ENCODE measurements around the gene CACNA2D2.
"Not testable (repeated sequence)": the region's sequence is repeated elsewhere in the genome, so short reads cannot be mapped to it uniquely, and the experiment has no call there.

Gene CACNA2D2

DNA sequence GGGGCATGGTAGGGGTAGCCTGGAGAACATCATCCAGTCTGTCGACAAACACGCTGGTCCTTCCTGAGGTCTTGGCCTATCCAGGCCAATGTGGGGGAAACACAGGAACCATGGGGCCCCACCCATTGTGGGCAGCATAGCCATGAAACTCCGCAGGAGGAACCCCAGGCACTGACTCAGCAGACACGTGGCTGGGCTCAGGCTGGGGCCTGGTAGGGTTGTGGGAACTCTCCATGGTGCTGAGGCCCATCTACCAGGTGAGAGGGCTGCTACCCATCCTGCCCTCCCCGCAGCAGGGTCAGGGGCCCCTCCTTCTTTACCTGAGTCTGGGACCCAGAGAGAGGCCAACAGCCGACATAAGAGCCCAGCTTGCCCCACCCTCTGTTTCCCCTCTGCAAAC is 22.6 kb upstream of the CACNA2D2 start:
- peak; percentile 21 to 26 for DNase-seq

DNA sequence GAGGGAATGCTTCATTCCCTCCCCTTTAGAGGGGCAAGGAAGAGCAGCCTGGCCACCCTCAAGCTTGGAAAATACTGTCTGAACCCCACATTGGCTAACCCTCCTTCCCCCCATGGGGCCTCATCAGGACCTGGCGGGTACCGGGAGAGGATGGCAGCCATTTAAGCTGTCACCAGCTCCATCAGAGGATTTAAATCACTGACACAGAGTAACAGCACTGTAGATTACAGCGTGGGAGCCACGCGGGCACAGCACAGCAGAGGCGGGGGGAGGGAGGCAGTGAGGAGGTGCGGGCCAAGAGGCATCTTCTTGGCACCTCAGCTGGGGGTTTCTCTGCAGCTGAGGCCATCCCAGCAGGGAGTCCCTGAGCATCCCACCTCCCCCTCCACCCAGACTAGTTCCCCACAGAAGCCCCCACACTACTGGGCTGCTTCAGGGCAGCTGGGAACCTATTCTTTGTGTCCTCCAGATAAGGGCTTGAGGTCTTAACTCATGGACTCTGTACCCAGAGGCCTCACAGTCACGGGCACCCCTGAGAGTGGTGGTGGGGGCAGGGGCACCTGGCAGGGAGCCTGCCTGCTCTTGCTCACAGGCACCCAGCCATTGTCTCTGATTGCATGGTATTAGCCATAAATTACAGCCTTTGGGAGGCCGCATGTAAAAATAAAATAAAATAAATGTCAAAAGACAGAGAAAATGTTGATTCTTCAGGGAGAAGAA is 21.9 kb upstream of the CACNA2D2 start:
- DNase-seq: no peak

DNA sequence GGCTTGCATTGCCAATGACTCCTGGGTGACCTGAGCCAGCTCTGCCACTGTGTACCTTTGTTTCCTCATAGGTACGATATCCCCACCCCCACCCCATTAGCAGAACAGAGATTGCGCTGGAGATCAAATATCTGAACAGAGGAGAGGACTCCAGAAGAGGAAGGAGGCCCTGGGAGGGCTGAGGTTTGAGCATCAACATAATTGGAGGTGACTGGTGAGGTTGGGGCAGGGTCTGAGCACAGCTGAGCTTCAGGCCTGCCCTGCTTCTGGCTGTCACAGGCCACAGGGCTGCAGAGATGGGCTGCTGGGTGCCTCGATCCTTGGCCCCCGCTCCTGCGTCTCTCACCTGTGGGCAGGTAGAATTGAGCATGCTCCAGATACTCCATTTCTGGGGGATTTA is 21.3 kb upstream of the CACNA2D2 start:
- DNase-seq: no peak

DNA sequence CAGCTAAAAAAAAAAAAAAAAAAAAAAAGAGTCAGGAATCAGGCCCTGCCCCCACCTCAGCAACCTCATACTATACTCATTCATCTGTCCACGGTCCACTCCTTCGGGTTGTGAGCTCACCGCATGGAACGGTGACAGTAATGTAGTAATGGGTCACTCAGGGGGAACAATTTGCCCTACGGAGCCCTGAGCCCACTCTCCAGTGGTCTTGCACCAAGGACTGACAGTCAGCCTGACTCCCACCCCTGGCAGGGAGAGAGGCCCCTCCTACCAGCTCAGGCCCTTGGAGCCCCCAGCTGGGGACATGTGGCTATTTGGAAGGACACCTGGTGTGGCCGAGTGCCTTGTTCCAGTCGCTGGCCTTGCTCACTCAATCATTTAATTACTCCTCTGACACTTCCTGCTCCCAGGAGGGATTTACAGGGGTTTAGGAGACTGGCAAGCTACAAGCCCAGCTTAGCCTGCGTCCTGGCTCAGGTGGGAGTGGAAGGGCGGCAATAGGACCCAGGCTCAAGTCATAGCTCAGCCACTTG is 19.9 kb upstream of the CACNA2D2 start:
- DNase-seq: no peak

DNA sequence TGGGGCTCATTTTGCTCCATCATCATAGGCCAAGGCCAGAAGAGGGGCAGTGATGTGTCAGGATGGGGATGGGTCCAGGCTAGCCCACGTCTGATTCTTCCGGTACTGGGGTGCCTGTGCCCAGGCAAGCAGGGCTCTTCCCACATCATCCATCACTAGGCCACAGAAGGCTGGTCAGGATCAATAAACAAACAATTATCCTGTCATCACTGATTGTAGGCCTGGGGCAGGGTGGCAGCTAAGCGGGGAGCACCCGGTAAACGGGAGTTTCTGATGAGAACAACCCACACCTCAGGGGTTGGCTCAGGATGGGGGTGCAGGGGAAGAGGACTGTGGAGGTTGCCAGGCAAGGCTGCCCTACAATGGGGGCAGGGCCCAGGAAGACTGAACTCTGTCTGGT is 18.1 kb upstream of the CACNA2D2 start:
- no peak for DNase-seq

DNA sequence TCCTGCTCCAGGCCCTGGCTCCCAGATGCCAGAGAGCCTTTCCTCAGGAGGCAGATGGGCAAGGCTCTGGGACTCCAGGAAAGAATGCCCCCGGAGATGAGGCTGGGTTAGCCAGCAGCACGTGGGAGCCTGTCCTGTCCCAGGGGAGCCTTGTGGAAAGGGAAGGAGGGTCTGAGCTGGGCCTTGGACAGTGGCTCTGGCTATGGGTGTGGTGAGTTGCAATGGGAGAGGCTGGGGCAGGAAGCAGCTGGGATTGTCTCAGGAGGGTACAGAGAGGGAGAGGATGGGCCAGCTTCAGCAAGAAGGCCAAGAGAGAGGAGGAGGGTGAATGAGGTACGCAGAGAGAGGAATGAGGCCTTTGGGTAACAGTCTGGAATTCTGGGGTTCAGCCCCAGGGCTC is 17.4 kb upstream of the CACNA2D2 start:
- DNase-seq: no peak

DNA sequence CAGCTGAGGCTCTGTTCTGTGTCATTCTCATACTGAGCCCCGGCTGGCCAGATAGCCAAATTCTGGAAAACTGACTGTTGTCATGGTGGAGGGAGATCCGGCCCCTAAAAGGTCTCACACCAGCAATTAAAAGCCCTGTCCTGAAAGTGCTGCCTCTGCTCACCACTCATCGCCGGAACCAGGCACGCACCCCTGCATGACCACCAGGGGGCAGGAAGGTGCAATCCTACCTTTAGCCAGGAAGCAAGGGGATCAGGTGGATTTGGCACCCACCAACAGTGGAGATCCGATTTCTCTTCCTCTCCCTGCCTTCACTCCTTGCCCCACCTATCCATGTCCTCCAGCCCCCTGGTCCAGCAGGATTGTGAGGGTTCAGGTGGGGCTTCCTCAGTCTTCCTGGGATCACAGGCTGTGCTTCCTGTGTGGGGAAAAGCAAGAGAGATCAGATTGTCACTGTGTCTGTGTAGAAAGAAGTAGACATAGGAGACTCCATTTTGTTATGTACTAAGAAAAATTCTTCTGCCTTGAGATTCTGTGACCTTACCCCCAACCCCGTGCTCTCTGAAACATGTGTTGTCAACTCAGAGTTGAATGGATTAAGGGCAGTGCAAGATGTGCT is 16.1 kb upstream of the CACNA2D2 start:
- DNase-seq: peak; percentile 65 to 75

DNA sequence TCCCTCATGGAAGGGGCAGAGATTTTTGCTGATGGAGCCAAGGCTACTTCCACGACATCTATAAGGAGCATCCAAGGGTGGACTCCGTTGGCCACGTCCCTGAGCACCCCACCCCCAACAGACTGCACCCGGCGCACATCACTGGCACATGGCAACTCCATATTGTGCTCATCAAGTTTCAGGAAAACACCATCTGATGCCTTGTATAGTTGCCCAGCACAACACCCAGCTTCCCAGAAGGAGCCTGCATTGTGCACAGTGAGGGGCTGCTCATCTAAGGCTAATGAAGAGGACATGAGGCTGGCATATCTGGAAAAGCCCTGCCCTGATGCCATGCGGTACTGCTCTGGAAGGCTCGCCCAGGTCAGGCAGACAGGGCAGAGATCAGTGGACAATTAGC is 15.0 kb upstream of the CACNA2D2 start:
- no peak for DNase-seq

DNA sequence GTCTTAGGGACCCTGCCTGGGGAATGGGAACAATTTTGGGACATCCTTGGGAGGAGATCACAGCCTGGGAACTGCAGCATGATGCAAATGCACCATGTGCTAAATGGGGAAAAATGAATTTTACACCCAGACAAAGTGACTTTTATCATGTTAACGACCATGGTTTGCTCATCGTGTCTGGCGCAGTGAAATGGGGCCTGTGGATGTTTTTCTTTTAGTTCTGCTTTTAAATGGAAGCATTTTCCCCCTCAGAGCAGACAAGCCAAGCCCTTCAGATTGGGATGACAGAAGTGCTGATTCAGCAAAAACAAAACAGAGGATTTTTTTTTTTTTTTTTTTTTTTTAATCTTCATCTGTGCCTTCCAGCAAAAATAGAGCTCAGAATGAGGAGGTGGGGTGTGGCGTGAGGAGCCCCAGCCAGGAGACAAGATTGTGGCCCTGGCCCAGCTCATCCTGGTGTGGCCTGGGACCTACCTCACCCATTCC is 14.3 kb upstream of the CACNA2D2 start:
- no peak for DNase-seq

DNA sequence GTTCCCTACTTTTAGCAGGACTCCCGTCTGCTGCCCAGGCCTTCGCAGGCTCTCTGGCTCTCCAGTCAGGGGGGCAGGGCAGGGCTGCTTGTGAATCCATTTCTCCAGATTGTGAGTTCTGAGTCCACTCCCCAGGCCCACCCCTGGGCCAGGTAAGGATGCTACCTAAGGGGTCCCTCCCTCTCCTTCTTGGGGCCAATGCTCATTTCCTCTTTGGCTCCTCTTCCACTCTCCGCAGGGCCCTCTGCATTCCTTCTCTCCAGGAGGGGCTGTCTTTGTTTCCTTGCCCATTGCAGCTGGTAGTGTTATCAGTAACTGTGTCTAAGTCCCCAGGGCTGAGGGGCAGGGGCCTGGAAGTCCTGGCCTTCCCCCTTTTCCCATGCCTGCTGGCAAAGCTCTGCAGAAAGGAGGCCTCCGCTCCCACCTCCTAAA is 13.0 kb upstream of the CACNA2D2 start:
- DNase-seq: no peak

DNA sequence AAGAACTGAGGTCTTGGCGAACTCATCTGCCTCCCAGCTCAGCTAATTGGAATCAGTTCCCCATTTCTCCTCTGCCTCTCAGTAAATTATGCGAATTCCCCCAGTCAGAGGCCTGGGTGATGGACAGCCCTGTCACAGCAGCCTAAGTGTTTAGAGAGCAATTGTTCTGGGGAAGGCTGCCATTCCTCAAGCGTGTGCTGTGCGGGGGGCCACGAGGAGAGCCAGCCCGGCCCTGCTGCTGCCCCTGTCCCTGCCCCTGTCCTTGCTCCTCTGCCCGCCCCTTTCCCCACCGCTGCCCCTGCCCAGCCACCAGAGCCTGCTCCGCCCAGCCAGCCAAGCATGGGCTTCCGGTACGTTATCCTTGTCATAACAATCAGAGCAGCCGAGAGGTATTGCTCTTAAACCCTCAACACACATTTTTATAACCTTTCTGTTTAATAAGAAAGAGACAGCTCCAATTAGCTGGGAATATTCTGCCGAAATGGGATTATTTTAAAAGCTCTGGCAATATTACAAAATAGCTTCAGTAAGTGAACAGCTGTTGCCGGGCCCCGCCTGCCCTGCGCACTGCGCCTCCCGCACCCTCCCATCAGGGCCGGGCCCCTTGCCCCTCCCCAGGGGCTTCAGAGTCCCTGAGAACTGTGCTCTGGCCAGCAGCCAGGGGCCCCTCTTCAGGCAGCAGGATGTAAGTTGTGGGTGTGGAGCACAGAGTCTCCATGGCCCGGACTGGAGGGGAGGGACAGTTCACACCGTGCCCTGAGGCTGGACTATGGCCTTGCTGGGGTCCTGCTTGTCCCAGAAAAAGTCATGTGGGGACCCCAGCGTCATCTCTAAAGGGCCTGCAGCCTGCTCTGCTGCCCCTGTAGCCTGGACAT is 12.4 kb upstream of the CACNA2D2 start:
- no peak for DNase-seq

DNA sequence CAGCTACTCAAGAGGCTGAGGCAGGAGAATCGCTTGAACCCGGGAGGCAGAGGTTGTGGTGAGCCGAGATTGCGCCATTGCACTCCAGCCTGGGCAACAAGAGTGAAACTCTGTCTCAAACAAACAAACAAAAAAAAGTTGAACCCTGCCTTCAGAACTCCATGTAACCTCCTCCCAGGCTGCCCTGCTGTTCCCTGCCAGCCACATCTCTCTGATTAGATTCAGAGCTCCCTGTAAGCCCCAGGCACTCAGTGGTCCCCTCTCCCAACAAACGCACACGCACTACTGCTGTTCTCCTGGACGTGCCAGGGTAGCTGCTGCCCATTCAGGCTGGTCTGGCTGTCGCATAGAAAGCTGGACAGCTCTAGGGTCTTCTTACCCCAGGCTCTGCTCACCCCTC is 9.5 kb upstream of the CACNA2D2 start:
- DNase-seq: not testable (repeated sequence)

DNA sequence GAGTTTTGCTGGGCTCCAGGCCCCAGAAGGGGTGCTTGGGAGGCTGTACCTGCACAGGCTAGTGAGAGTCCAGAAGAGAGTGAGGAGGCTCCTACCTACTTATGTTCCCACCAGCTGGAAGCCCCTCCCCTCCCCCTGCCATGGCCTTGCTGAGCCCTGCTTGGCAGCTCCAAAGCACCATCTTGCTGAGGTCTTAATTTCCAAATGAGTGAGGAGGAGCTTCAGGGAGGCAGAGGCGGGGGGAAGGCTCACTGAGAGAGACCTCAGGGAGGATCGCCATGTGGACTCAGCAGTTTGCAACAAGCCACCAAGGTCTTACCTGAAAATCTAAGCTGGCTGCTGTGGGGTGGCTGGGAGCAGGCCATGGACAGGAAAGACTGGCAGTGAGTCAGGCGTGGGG is 8.7 kb upstream of the CACNA2D2 start:
- no peak for DNase-seq

DNA sequence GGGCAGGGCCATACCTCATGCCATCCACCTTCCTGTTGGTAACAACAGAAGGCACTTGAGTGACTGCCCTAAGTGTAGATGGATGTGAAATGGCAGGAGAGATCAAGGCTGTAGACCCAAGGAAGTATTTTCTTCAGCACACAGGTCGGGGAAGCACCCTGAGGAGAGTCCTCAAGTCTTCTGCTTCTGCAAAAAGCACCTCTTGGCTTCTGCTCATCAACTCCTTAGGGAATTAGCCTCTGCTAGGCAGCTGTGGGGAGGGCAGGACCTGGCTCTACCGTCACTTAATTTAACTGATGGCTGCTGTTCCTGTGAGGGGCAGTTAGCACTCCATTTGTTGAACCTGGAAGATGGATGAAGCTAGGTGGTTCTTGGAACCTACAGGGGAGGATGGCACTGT is 6.9 kb upstream of the CACNA2D2 start:
- no peak for DNase-seq

DNA sequence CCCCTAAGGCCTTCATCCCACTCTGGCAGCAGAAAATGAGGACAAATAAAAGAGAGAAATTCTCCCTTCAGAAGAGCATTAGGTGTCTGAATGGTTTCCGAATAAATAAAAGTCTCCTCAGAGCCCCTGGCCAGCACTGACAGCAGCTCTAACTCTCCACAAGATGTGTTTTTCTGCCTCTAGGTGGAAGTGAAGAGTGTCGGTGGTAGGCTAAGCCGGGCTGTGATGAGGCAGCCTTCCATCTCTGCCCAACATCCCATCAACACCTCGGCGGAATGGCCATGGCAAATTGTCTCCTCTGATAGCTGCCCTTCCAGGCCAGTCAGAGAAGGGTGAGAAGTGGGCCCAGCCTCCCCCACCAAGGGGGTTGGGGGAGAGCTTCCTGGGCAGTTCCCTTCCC is 6.3 kb upstream of the CACNA2D2 start:
- DNase-seq: no peak

DNA sequence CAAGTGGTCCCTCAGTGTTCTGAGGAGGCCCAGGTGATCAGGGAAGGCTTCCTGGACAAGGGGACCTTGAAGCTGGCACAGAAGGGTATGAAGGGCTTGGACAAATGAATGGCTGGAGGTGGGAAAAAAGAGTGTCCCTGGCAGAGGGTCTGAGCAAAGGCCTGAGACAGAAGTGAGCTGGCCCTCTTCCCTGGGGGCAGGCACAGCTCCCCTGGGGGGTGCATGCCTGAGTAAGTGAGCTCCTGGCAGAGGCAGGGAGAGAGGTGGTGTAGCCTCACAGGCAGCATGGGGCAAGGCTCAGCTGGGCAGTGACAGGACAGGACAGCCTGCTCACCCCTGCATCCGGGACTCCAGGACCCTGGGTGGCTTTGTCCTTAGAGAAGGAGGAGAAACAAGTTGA is 5.4 kb upstream of the CACNA2D2 start:
- DNase-seq: no peak

DNA sequence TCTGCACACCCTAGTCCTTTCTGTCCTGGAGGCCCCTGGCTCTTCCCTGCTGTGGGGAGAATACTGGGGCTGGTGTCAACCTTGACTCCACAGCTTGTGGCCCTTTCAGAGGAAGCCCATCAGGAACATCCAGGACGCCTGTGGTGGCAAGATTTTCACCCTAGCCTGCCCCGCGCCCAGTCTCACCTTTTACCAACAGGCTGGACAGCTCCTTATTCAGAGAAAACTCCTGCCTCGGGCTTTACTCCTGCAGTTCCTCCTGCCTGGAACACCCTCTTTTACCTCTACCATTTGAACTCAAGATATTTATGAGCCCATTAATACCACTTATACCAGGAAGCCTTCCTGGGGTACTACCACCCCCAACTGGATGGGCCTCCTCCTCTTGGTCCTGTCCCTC is 2.7 kb upstream of the CACNA2D2 start:
- DNase-seq: no peak

DNA sequence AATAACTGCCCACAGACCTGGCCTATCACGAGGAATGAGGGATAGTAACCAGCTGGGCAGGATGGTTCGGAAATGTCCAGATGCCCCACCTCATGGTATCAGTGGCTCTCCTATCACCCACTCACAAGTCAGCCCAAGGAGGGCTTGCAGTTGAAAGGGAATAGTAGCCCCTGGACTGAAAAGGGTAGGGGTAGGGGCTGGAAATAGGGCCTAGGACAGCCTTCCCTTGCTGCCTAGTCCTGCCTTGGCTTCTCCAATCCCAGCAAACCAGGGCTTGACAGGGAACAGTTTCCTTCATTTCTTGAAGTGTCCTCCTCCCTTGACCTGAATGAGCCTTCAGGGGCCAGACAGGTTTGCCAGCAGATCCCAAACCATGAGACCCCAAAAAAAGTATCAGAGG is 1.2 kb upstream of the CACNA2D2 start:
- no peak for DNase-seq

DNA sequence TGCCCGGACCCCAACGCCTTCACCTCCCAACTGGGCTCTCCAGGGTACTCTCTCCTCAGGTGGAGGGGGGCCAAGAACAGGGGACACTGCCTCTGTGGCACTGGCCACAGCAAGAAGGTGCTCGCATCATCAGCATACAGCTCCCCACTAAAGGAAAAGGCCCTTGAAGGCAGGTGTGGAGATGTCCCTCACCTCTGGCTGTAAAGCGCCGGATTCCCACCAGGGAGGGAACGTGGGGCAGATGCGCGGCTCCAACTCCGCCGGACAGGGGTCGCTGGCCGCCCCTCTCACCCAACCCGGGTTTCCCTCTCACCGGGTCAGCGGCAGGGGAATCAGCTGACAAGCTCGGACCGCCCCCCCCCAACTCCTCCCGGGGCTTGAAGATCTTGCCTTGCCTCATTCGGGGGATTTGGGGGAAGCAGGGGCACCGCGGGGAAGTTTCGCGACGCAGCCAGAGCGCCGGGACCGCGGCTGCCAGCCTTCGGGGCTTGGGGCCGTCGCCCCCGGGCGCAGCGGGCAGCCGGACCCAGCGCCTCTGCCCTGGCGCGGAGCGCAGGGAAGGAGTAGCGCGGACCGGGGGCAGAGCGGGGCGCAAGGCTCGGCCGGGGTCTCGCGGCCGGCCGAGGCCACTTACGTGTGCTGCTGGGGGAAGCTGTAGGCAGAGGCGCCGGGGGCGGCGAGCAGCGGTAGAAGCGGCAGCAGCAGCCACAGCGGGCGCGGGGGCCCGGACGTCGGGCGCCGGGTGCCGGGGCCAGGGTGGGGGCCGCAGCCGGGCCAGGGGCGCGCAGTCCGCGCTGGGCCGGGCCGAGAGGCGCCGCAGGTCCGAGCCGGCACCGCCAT is 630 bp downstream of the CACNA2D2 start:
- DNase-seq: peak; percentile 7 to 22

DNA sequence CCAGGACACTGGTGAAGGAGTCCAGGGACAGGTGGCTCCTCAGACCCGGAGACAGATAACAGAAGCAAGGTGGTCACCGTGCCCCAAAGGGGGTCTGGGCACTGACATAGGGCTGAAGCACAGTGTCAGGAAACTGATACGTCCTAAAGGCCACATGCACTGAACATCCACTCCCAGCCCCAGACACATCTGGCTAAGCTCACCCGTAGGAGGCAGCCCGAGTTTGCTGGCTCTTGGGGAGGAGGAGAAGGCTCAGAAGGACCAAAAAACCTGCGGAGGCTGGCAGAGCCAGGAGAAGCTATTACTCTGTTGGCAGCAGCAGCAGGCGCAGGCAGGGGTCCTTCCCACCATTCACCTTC is 1.2 kb downstream of the CACNA2D2 start:
- DNase-seq: no peak

DNA sequence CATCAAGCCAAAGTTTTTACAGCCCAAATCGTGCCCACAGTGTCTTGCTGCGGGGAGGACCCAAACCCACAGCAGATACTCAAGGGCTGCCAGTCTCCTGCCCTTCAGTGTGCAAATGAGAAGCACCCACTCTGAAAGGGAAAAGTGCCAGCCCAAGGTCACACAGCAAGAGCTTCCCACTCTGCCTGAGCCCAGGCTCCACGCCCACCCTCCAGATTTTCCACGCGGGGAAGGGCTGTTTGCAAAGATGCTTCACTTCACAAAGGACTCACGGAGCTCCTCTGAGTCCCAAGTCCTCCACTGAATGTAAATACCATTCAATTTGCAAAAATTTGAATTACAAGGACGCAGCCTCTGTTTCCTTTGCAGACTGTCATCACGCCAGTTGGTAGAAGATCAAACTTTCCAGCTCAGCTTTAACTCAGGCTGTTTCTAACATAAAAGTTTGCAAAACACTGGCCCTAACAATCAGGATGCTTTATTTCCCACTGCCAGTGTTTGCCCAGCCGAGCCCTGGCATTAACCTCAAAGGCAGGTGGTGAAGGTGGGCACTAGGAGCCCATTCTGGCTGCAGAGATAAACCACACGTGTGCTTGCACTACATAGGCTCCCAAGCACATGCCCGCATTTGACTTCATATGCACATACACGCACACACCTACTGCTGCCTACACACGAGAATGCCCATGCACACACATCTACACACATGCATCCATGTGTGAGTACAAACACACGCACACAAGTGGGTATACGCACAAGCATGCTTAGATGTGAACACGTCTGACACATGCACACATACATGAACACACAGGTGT is 7.6 kb downstream of the CACNA2D2 start:
- DNase-seq: no peak

DNA sequence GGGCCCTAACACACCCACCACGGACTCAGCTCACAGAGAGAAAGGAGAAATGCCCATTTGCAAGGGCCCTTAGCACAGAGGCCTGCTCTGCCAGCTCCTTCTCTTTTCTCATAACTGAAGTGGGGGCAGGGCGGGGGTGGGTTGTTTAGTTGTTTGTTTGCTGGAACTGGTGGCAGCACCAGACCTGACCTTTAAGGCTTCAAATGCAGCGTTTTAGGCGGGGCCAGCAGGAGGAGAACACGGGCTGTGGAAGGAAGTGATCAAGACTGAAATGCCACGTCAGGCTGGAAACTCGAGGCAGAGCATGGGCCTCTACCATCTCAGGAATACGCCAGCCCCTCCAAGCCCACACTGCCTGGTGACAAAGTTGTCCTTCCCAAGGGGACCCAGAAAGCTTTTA is 9.3 kb downstream of the CACNA2D2 start:
- no peak for DNase-seq

Data from activated CD4-positive, alpha-beta T cell treated with anti-CD3 and anti-CD28 coated beads for 4 hours (primary cell).